Measurements from ENCODE around the gene CNTNAP2.

- TF ChIP-seq ATF3 (IDR thresholded peaks at IDR 0.05): no peak
- no peak for TF ChIP-seq ATF3 (CRISPR knock-in tag; conservative IDR thresholded peaks at IDR 0.05)
- TF ChIP-seq OTX1 (CRISPR knock-in tag; IDR thresholded peaks at IDR 0.05): no peak
- TF ChIP-seq PTBP1 (IDR thresholded peaks at IDR 0.05; ENCODE audit: low read depth, low read length): no peak
- TF ChIP-seq MAX (CRISPR knock-in tag; IDR thresholded peaks at IDR 0.05): no peak
- TF ChIP-seq PKNOX1 (IDR thresholded peaks at IDR 0.05): no peak
- TF ChIP-seq XRCC4 (IDR thresholded peaks at IDR 0.05; ENCODE audit: extremely low read depth, insufficient read depth, insufficient read length): no peak
- TF ChIP-seq BCL6 (CRISPR knock-in tag; IDR thresholded peaks at IDR 0.05): no peak
- no peak for TF ChIP-seq MLX (CRISPR knock-in tag; conservative IDR thresholded peaks at IDR 0.05)
Observed at GRCh38 chr7:148291799-148292198, 2175.2 kb downstream of the CNTNAP2 start.
